Endothelial cell of umbilical vein (primary cell): ENCODE data around the gene SLC35F3. TPM values are rescaled to one million over a fixed set of nuclear protein-coding genes. Genes with fewer than 3 reads are reported as not detected.

Experiments
- BruUV-seq: library from RNA; stranded (reverse); fragments of 400-500 nt; replicated peaks from 2 replicates; lab custom pipeline; 2021; lab: Mats Ljungman, UMichigan
- CTCF ChIA-PET: fragments of 300-600, 350-600 bp; sonication (Branson Sonifier 250); formaldehyde crosslinking; loops from one replicate; lab custom pipeline; 2021; ENCODE audit warnings: antibody characterized with exemption, inconsistent platforms; lab: Charles Lee
- POLR2A ChIA-PET: fragments of 300-600, 350-600 bp; sonication (Branson Sonifier 250); formaldehyde crosslinking; loops from one replicate; lab custom pipeline; 2021; ENCODE audit warnings: antibody characterized with exemption, inconsistent platforms; lab: Charles Lee
- DNase-seq: peaks from one replicate; pipeline ENCODE4 v3.0.0-alpha.2; 2011; ENCODE audit warnings: low read depth, low spot score
- FAIRE-seq: peaks from 2 replicates; lab custom pipeline; 2011; peaks lifted over from hg19 to GRCh38; lab: Jason Lieb, UNC
- H2AFZ ChIP-seq: 2 replicates; pipeline ENCODE4 v1.6.0; 2012; ENCODE audit warnings: low read depth, low read length, control low read depth, inconsistent platforms
- H3K27ac ChIP-seq: 2 replicates; pipeline ENCODE4 v1.5.1; 2011; ENCODE audit warnings: low read depth, mild to moderate bottlenecking, control low read depth, low read length, moderate library complexity; ENCODE audit not compliant: insufficient read depth
- H3K27me3 ChIP-seq, 2 experiments: 2 replicates each; pipeline versions ENCODE4 v1.6.0 to v1.6.1; 2011; ENCODE audit warnings: low read length in 2 of 2, mixed read lengths in 1 of 2; ENCODE audit not compliant: control insufficient read depth in 2 of 2, insufficient read depth in 2 of 2
- H3K36me3 ChIP-seq, 2 experiments: 2 replicates in 1 of 2; 3 replicates in 1 of 2; pipeline ENCODE4 v1.5.1; 2011; ENCODE audit warnings: low read length in 2 of 2, mild to moderate bottlenecking in 1 of 2, moderate library complexity in 1 of 2; ENCODE audit not compliant: control insufficient read depth in 2 of 2, insufficient read depth in 2 of 2; ENCODE audit errors: extremely low read depth in 1 of 2
- H3K4me1 ChIP-seq: 3 replicates; pipeline ENCODE4 v1.5.1; 2011; ENCODE audit warnings: mild to moderate bottlenecking, low read length; ENCODE audit not compliant: control insufficient read depth, insufficient read depth; ENCODE audit errors: extremely low read depth
- H3K4me2 ChIP-seq: 2 replicates; pipeline ENCODE4 v1.6.1; 2011; ENCODE audit warnings: low read length, control low read depth, mixed read lengths; ENCODE audit not compliant: insufficient read depth
- H3K4me3 ChIP-seq, 3 experiments: fragments of 200-600 bp in 1 of 3; sonication (generic), shearing (Covaris generic) in 1 of 3; replicated peaks in 1 of 3; 2 replicates each; pipeline ENCODE4 v1.5.1; 2011 to 2016; ENCODE audit warnings: control low read depth in 3 of 3, low read length in 3 of 3, mild to moderate bottlenecking in 2 of 3, inconsistent platforms in 1 of 3, low read depth in 1 of 3, moderate library complexity in 1 of 3; ENCODE audit not compliant: insufficient read depth in 1 of 3
- H3K79me2 ChIP-seq: 2 replicates; pipeline ENCODE4 v1.6.0; 2012; ENCODE audit warnings: low read length, inconsistent platforms; ENCODE audit not compliant: control insufficient read depth, insufficient read depth
- H3K9ac ChIP-seq: replicated peaks from 2 replicates; pipeline ENCODE3; 2011; ENCODE audit warnings: low read length, control low read depth; ENCODE audit not compliant: insufficient read depth; ENCODE audit errors: extremely low read depth
- H3K9me1 ChIP-seq: replicated peaks from 3 replicates; pipeline ENCODE4 v1.6.0; 2011; ENCODE audit warnings: mild to moderate bottlenecking, low read length; ENCODE audit not compliant: control insufficient read depth, insufficient read depth; ENCODE audit errors: extremely low read depth
- H3K9me3 ChIP-seq: replicated peaks from 2 replicates; pipeline ENCODE4 v1.5.1; 2012; ENCODE audit warnings: low read length, inconsistent platforms; ENCODE audit not compliant: control insufficient read depth, insufficient read depth
- H4K20me1 ChIP-seq: replicated peaks from 2 replicates; pipeline ENCODE3; 2011; ENCODE audit warnings: mild to moderate bottlenecking, low read length; ENCODE audit not compliant: control insufficient read depth, insufficient read depth; ENCODE audit errors: extremely low read depth
- CTCF ChIP-seq, 2 donors: IDR thresholded peaks; 1 replicate in 1 of 2; 2 replicates in 1 of 2; pipeline ENCODE4 v1.5.1; 2011; ENCODE audit warnings: low read length in 2 of 2, mild to moderate bottlenecking in 2 of 2, moderate library complexity in 2 of 2, control low read depth in 1 of 2, inconsistent platforms in 1 of 2, low read depth in 1 of 2; ENCODE audit not compliant: insufficient read depth in 1 of 2; ENCODE audit errors: extremely low read depth in 1 of 2
- EZH2 ChIP-seq: IDR thresholded peaks from 2 replicates; pipeline ENCODE4 v1.6.1; 2012; ENCODE audit warnings: borderline replicate concordance, low read depth, mild to moderate bottlenecking, moderate library complexity, low read length, inconsistent platforms; ENCODE audit not compliant: severe bottlenecking
- FOS ChIP-seq: IDR thresholded peaks from 2 replicates; pipeline ENCODE4 v1.6.1; 2011; ENCODE audit warnings: mild to moderate bottlenecking, low read length, moderate library complexity, borderline replicate concordance; ENCODE audit not compliant: insufficient read depth
- GATA2 ChIP-seq: IDR thresholded peaks from 2 replicates; pipeline ENCODE4 v1.7.0; 2011; ENCODE audit warnings: low read depth, mild to moderate bottlenecking, moderate library complexity, mixed read lengths, low read length; ENCODE audit not compliant: insufficient read length, insufficient read depth
- MAX ChIP-seq: IDR thresholded peaks from 2 replicates; pipeline ENCODE4 v1.6.1; 2011; ENCODE audit not compliant: insufficient read depth, insufficient read length
- dilution Hi-C: fragments of 300-500 bp; cut with MboI; formaldehyde crosslinking; loops from one replicate; pipeline ENCODE4 v1.15.0; 2019; ENCODE audit warnings: low sequenced_read_pairs; ENCODE audit not compliant: extremely low pct_ligation_motif_present
- intact Hi-C: fragments of 100-400 bp; cut with micrococcal nuclease; formaldehyde crosslinking; loops from one replicate; pipeline ENCODE4 v1.10.0; 2022
- polyA plus RNA-seq, 4 experiments: library from polyadenylated mRNA; depleted of rRNA in 3 of 4; stranded (reverse) in 3 of 4; unstranded in 1 of 4; fragments of >200 nt; gene quantifications; 2 replicates each; pipeline versions ENCODE4 v1.2.1 to v1.2.3, GENCODE V29; 2011 to 2012; ENCODE audit warnings: missing spikeins in 1 of 4
- total RNA-seq: library from RNA; stranded (reverse); gene quantifications from 2 replicates; pipeline ENCODE4 v1.2.3, GENCODE V29; 2021

SLC35F3 gene
- total and polyA plus RNA-seq, 2 donors (not counting 3 experiments of a cell fraction or from before 2014, with no cell fraction given) = not detected

- no peaks in the 10 kb centered on the region for H3K9me3 ChIP-seq
- ChIA-PET POLR2A (no interaction called here), CTCF (interaction anchor here (0.8 to 1.3 kb wide), 2 partner anchors 13 to 52 kb away, joined by 4 to 10 read pairs; partner anchors contain the start of gene COA6)
- H3K4me1 ChIP-seq = no peaks in the 10 kb centered on the region
- FAIRE-seq (no peak), DNase-seq (no peak)
- no peak overlapping the region for H3K9ac ChIP-seq
- no peaks in the 10 kb centered on the region for H3K79me2 ChIP-seq
- no peak overlapping the region for H3K4me2 ChIP-seq
- no peaks in the 10 kb centered on the region for H3K9me1 ChIP-seq
- H2AFZ ChIP-seq = no peak overlapping the region
- BruUV-seq = no TSS peak
- no peak overlapping the region for H3K4me3 ChIP-seq
- intact Hi-C loops (loop anchor here (5.0 kb wide), 1 partner anchor 760 kb away; no protein-coding TSS in a partner anchor), dilution Hi-C loops (no loop called here)
- H3K36me3 ChIP-seq = no peaks in the 10 kb centered on the region
- no peak for TF ChIP-seq EZH2
- no peak for TF ChIP-seq CTCF (IDR thresholded peaks at IDR 0.05; ENCODE audit: extremely low read depth in 1 of 2, insufficient read depth in 1 of 2, low read depth in 1 of 2, low read length in 2 of 2)
- no peak for TF ChIP-seq MAX
- no peak for TF ChIP-seq GATA2
- no peak overlapping the region for H3K27ac ChIP-seq
- H4K20me1 ChIP-seq = no peaks in the 10 kb centered on the region
- H3K27me3 ChIP-seq = peaks cover 12% of the 10 kb centered on the region in 2 experiments
Observed at GRCh38 chr1:234322097-234322496, 417.6 kb downstream of the SLC35F3 start.

- dilution Hi-C loops (no loop called here), intact Hi-C loops (loop anchor here (1.0 to 5.0 kb wide), 3 partner anchors 150 to 759 kb away; no protein-coding TSS in a partner anchor)
- no peaks in the 10 kb centered on the region for H3K9me3 ChIP-seq
- no peaks in the 10 kb centered on the region for H3K36me3 ChIP-seq
- BruUV-seq = no TSS peak
- peaks cover 12% of the 10 kb centered on the region in 2 experiments for H3K27me3 ChIP-seq
- POLR2A ChIA-PET = no interaction called here
- no peak for FAIRE-seq
- no peaks in the 10 kb centered on the region for H3K4me1 ChIP-seq
- H4K20me1 ChIP-seq = no peaks in the 10 kb centered on the region
- H3K4me3 ChIP-seq = no peak overlapping the region
- peak; percentile 40 for DNase-seq
- CTCF ChIA-PET = interaction anchor here (0.6 to 1.5 kb wide), 10 partner anchors 8 to 761 kb away, joined by 3 to 10 read pairs (median 4); partner anchors contain the start of gene COA6
- H3K4me2 ChIP-seq = no peak overlapping the region
- H3K27ac ChIP-seq = no peak overlapping the region
- H3K79me2 ChIP-seq = no peaks in the 10 kb centered on the region
- no peak overlapping the region for H3K9ac ChIP-seq
- no peaks in the 10 kb centered on the region for H3K9me1 ChIP-seq
- H2AFZ ChIP-seq = no peak overlapping the region
- TF ChIP-seq FOS (no peak), CTCF (IDR thresholded peaks at IDR 0.05; ENCODE audit: extremely low read depth in 1 of 2, insufficient read depth in 1 of 2, low read depth in 1 of 2, low read length in 2 of 2) (peak; percentile 50 to 69)
Observed at GRCh38 chr1:234322979-234323378, 418.5 kb downstream of the SLC35F3 start.
